ENCODE data around the gene RRBP1.

Gene RRBP1

DNA sequence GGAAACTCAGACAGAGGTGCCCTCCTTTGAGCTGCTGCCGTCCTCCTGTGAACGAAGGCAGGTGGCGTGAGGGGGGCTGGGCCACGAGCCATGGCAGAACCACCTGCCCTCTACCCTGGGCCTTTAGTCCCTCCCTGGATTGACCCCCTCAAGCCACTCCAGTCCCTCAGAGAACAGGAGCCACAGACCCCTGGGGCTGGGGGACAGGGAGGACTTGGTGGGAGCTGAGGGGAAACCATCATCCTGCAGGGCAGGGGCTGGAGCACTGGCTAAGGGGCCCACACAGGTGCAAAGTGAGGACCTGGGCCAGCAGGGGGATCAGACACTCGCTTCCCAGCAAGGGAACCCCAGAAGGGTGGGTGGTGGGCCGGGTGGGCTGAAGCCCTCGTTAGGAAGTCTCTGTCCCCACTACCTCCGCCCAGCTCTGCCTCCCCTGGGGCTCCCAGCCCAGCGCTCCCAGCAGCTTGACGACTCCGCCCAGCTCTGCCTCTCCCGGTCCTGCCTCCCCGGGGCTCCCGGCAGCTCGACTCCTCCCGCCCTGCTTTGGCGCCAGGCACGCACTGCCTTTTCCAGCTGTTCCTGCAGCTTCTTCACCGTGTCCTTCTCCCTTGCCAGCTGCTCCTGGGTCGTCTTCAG, 67.7 kb downstream of the RRBP1 start:
- H3K9ac ChIP-seq (ENCODE audit: low read depth, low read length, poor library complexity, severe bottlenecking), result no peak overlapping the region
- no peaks in the 10 kb centered on the region for H3K9me2 ChIP-seq (replicated peaks; ENCODE audit: low read depth, low read length)
- no peak overlapping the region for H3K4me3 ChIP-seq (ENCODE audit: low read length, poor library complexity, severe bottlenecking)
- H3K4me2 ChIP-seq (ENCODE audit: low read depth, low read length, poor library complexity, severe bottlenecking), result no peak overlapping the region
- H3K27me3 ChIP-seq (ENCODE audit: insufficient read depth, low read length, poor library complexity, severe bottlenecking), result no peaks in the 10 kb centered on the region
- H3K9me3 ChIP-seq (ENCODE audit: insufficient read depth, low read depth, low read length), result no peaks in the 10 kb centered on the region
- H3K79me2 ChIP-seq (ENCODE audit: insufficient read depth, low read length), result no peaks in the 10 kb centered on the region
- TF ChIP-seq, protein P1, sequence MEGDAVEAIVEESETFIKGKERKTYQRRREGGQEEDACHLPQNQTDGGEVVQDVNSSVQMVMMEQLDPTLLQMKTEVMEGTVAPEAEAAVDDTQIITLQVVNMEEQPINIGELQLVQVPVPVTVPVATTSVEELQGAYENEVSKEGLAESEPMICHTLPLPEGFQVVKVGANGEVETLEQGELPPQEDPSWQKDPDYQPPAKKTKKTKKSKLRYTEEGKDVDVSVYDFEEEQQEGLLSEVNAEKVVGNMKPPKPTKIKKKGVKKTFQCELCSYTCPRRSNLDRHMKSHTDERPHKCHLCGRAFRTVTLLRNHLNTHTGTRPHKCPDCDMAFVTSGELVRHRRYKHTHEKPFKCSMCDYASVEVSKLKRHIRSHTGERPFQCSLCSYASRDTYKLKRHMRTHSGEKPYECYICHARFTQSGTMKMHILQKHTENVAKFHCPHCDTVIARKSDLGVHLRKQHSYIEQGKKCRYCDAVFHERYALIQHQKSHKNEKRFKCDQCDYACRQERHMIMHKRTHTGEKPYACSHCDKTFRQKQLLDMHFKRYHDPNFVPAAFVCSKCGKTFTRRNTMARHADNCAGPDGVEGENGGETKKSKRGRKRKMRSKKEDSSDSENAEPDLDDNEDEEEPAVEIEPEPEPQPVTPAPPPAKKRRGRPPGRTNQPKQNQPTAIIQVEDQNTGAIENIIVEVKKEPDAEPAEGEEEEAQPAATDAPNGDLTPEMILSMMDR (conservative IDR thresholded peaks at IDR 0.05; ENCODE audit: low read length), result no peak
- no peak for TF ChIP-seq EZH2phosphoT487 (IDR thresholded peaks at IDR 0.05; ENCODE audit: borderline replicate concordance)
- no peak overlapping the region for H2AFZ ChIP-seq (ENCODE audit: low read length)
- H3F3A ChIP-seq (ENCODE audit: low read depth), result no peaks in the 10 kb centered on the region
- H3K36me3 ChIP-seq (ENCODE audit: insufficient read depth, low read length), result peaks cover 36% of the 10 kb centered on the region; the same call in 1 of the 2 replicates
- H4K20me1 ChIP-seq (ENCODE audit: insufficient read depth, low read length, poor library complexity, severe bottlenecking), result no peaks in the 10 kb centered on the region
- peaks cover 7% of the 10 kb centered on the region for H3K4me1 ChIP-seq (ENCODE audit: insufficient read depth, low read length, poor library complexity, severe bottlenecking)

DNA sequence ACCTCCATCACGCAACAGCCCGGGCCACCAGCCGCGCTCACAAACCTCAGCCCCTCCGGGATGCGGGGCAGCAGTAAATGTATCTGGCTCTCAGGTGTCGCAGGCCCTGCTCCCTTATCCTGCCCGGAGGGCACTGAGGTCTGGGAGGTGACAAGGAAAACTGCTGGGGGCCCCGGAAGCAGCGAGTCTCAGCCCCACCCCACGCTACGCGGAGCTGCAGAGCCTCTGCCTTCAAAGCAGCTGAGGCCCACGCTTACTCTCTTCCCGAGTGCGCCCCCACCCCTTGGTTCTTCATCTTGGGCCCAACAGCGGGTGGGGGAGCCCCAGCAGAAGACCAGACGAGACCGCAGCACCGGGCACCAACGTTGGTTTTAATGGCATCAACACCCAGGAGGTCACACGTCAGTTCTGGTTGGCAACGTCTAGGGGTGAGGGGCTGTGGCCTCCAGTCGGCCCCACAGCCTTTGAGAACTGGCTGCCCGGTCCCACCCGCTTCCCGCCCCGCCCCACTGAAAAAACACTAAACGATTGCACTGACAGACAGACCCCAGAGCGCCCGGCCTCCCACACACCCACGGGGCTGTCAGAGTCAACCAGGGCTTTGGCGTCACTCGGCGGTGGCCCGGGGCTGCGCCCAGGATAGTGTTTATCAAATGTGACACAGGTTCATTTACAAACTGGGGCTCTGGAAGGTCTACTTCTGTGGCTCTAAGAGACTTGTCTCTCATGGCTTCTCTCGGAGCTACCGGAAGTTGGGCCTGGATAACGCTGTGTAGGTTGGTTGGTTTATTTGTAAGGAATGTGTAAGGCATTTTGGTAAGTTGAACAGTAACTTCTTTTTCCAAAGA, 68.5 kb downstream of the RRBP1 start:
- Histone ChIP-seq H3K4me3 (ENCODE audit: low read length, poor library complexity, severe bottlenecking) (no peak overlapping the region), H2AFZ (ENCODE audit: low read length) (no peak overlapping the region), H3F3A (ENCODE audit: low read depth) (no peaks in the 10 kb centered on the region), H3K27me3 (ENCODE audit: insufficient read depth, low read length, poor library complexity, severe bottlenecking) (no peaks in the 10 kb centered on the region), H4K20me1 (ENCODE audit: insufficient read depth, low read length, poor library complexity, severe bottlenecking) (no peaks in the 10 kb centered on the region), H3K36me3 (ENCODE audit: insufficient read depth, low read length) (peaks cover 32% of the 10 kb centered on the region; the same call in 1 of the 2 replicates), H3K4me1 (ENCODE audit: insufficient read depth, low read length, poor library complexity, severe bottlenecking) (peaks cover 7% of the 10 kb centered on the region), H3K79me2 (ENCODE audit: insufficient read depth, low read length) (no peaks in the 10 kb centered on the region), H3K9me3 (ENCODE audit: insufficient read depth, low read depth, low read length) (no peaks in the 10 kb centered on the region), H3K9me2 (replicated peaks; ENCODE audit: low read depth, low read length) (no peaks in the 10 kb centered on the region), H3K4me2 (ENCODE audit: low read depth, low read length, poor library complexity, severe bottlenecking) (no peak overlapping the region), H3K9ac (ENCODE audit: low read depth, low read length, poor library complexity, severe bottlenecking) (no peak overlapping the region)
- TF ChIP-seq, protein P1 (conservative IDR thresholded peaks at IDR 0.05; ENCODE audit: low read length), result no peak
- no peak for TF ChIP-seq EZH2phosphoT487 (IDR thresholded peaks at IDR 0.05; ENCODE audit: borderline replicate concordance)

DNA sequence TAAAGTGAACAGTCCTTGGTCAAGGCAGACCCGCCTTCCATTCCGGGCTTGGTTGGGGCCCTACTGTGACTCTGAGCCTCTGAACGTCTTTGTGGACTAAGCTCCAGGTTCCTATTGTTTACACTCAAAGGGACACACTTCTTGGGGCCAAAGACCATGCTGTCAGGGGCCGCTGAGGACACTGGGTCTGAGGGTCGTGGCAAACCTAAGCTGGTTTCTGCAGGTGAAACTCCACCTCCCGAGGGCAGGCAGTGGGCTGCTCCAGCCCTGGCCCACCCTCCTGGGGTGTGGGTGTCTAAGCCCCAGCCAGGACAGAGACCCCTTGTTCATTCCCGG, 69.1 kb downstream of the RRBP1 start:
- H3K4me3 ChIP-seq (ENCODE audit: low read length, poor library complexity, severe bottlenecking), result no peak overlapping the region
- H3F3A ChIP-seq (ENCODE audit: low read depth), result no peaks in the 10 kb centered on the region
- no peaks in the 10 kb centered on the region for H4K20me1 ChIP-seq (ENCODE audit: insufficient read depth, low read length, poor library complexity, severe bottlenecking)
- no peaks in the 10 kb centered on the region for H3K9me3 ChIP-seq (ENCODE audit: insufficient read depth, low read depth, low read length)
- TF ChIP-seq, protein P1 (conservative IDR thresholded peaks at IDR 0.05; ENCODE audit: low read length), result no peak
- no peak for TF ChIP-seq EZH2phosphoT487 (IDR thresholded peaks at IDR 0.05; ENCODE audit: borderline replicate concordance)
- H2AFZ ChIP-seq (ENCODE audit: low read length), result no peak overlapping the region
- H3K4me2 ChIP-seq (ENCODE audit: low read depth, low read length, poor library complexity, severe bottlenecking), result no peak overlapping the region
- H3K79me2 ChIP-seq (ENCODE audit: insufficient read depth, low read length), result no peaks in the 10 kb centered on the region
- H3K9ac ChIP-seq (ENCODE audit: low read depth, low read length, poor library complexity, severe bottlenecking), result no peak overlapping the region
- no peaks in the 10 kb centered on the region for H3K9me2 ChIP-seq (replicated peaks; ENCODE audit: low read depth, low read length)
- H3K4me1 ChIP-seq (ENCODE audit: insufficient read depth, low read length, poor library complexity, severe bottlenecking), result peaks cover 7% of the 10 kb centered on the region
- H3K27me3 ChIP-seq (ENCODE audit: insufficient read depth, low read length, poor library complexity, severe bottlenecking), result no peaks in the 10 kb centered on the region
- peaks cover 31% of the 10 kb centered on the region; the same call in 1 of the 2 replicates for H3K36me3 ChIP-seq (ENCODE audit: insufficient read depth, low read length)
